Measurements from ENCODE around the gene CAVIN3.

The CAVIN3 gene

DNA sequence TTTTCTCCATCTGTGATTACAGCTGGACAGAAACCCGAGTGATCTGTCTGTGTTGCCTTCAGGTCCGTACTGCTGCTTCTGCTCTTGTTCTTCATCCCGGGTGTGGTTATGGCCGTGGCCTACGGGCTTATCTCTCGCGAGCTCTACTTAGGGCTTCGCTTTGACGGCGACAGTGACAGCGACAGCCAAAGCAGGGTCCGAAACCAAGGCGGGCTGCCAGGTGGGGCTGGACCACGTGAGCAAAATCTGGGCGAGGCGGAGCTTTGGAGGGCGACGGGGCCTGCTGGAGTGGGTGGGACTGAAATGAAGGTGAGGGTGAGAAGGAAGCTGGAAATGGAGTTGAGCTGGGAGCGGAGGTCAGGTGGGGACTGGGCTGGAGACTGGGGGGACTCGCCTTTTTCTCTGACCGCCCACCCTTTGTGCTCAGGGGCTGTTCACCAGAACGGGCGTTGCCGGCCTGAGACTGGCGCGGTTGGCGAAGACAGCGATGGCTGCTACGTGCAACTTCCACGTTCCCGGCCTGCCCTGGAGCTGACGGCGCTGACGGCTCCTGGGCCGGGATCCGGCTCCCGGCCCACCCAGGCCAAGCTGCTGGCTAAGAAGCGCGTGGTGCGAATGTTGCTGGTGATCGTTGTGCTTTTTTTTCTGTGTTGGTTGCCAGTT, 49.6 kb downstream of the CAVIN3 start:
- no peak for DNase-seq (ENCODE audit: low read depth)

DNA sequence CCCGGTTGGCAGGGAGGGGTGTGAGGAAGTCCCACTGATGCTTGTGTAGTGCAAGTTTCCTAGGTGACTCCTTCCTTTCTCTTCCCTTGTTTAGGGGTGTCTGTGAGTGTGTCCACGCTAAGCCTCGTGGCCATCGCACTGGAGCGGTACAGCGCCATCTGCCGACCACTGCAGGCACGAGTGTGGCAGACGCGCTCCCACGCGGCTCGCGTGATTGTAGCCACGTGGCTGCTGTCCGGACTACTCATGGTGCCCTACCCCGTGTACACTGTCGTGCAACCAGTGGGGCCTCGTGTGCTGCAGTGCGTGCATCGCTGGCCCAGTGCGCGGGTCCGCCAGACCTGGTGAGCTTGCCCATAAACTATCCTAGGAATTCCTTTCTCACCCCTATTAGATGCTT, 50.3 kb downstream of the CAVIN3 start:
- DNase-seq (ENCODE audit: low read depth): no peak

Measured in HS-27A (cell line).